Tibial artery (tissue), 4 donors: ENCODE results near the gene SLC15A4.

Experiments
- DNase-seq, 2 donors: peaks; one replicate each; pipeline ENCODE4 v3.0.0-alpha.2; 2019
- H3K27ac ChIP-seq, 2 donors: fragments of 200-600 bp; sonication (generic) in 1 of 2; 1 replicate in 1 of 2; 2 replicates in 1 of 2; pipeline ENCODE4 v1.5.1; 2018 to 2019; ENCODE audit warnings: mild to moderate bottlenecking in 1 of 2
- H3K27me3 ChIP-seq, 2 donors: fragments of 200-600 bp; sonication (generic) in 1 of 2; one replicate each; pipeline versions ENCODE4 v1.5.1 to v1.6.0; 2016 to 2019
- H3K36me3 ChIP-seq, 3 donors: fragments of 200-600 bp; sonication (generic) in 2 of 3; one replicate each; pipeline ENCODE4 v1.5.1; 2016 to 2019; ENCODE audit warnings: mild to moderate bottlenecking in 2 of 3
- H3K4me1 ChIP-seq, 4 donors: fragments of 200-600 bp; sonication (generic) in 2 of 4; 1 replicate in 3 of 4; 2 replicates in 1 of 4; pipeline ENCODE4 v1.5.1; 2016 to 2019
- H3K4me3 ChIP-seq, 2 donors: fragments of 200-600 bp; sonication (generic) in 1 of 2; 1 replicate in 1 of 2; 2 replicates in 1 of 2; pipeline ENCODE4 v1.5.1; 2018 to 2019; ENCODE audit warnings: mild to moderate bottlenecking in 2 of 2
- H3K9me3 ChIP-seq, 3 donors: fragments of 200-600 bp; sonication (generic) in 1 of 3; one replicate each; pipeline ENCODE4 v1.5.1; 2016 to 2019
- intact Hi-C: fragments of 100-400 bp; cut with DNase I; formaldehyde crosslinking; loops from one replicate; pipeline ENCODE4 v1.15.0; 2023; ENCODE audit warnings: low total_unique reads
- TF ChIP-seq, protein P1 (sequence below), 2 experiments: fragments of 200-600 bp in 1 of 2; fragments of 450-650 bp in 1 of 2; IDR thresholded peaks; one replicate each; pipeline ENCODE4 v1.5.1; 2017 to 2019; ENCODE audit warnings: antibody characterized with exemption in 2 of 2, mild to moderate bottlenecking in 1 of 2, moderate library complexity in 1 of 2

SLC15A4 gene

DNA sequence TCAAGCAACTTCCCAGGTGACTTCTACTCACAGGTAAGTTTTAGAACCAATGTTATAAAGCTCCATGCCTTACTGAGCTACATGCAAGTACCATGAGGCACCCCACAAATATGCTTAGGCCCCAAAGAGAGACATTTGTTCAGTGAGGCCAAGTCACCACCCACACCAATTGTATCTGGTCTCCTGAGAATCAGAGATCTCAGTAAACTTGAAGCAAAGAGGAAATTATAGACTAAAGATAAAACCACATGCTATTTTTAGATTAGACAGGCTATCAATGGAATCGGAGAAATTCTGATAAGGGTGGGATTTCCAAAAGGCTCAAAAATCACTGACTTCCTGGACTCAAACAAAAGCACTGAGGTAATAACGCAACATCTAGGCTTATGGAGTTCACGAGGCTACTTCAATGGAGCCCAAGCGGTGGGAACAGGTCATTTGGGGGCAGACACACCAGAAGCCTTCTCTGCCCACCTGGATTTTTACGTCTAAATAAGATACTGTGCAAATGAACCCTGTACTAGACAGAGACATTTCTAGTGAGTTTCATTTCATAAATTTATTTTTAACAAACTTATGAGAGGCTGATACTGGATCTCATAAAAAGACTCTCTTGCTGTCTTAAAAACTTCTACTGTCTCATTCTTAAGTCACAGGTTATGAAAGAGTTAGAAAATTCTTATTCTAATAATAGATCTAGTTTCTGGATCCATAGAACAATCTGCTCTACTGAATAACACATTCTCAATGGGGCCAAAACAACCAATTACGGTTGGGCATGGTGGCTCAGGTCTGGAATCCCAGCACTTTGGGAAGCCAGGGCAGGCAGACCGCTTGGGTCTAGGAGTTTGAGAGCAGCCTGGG, 7.7 kb downstream of the SLC15A4 start:
- DNase-seq, result no peak
- TF ChIP-seq, protein P1, sequence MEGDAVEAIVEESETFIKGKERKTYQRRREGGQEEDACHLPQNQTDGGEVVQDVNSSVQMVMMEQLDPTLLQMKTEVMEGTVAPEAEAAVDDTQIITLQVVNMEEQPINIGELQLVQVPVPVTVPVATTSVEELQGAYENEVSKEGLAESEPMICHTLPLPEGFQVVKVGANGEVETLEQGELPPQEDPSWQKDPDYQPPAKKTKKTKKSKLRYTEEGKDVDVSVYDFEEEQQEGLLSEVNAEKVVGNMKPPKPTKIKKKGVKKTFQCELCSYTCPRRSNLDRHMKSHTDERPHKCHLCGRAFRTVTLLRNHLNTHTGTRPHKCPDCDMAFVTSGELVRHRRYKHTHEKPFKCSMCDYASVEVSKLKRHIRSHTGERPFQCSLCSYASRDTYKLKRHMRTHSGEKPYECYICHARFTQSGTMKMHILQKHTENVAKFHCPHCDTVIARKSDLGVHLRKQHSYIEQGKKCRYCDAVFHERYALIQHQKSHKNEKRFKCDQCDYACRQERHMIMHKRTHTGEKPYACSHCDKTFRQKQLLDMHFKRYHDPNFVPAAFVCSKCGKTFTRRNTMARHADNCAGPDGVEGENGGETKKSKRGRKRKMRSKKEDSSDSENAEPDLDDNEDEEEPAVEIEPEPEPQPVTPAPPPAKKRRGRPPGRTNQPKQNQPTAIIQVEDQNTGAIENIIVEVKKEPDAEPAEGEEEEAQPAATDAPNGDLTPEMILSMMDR (IDR thresholded peaks at IDR 0.05), result no peak

DNA sequence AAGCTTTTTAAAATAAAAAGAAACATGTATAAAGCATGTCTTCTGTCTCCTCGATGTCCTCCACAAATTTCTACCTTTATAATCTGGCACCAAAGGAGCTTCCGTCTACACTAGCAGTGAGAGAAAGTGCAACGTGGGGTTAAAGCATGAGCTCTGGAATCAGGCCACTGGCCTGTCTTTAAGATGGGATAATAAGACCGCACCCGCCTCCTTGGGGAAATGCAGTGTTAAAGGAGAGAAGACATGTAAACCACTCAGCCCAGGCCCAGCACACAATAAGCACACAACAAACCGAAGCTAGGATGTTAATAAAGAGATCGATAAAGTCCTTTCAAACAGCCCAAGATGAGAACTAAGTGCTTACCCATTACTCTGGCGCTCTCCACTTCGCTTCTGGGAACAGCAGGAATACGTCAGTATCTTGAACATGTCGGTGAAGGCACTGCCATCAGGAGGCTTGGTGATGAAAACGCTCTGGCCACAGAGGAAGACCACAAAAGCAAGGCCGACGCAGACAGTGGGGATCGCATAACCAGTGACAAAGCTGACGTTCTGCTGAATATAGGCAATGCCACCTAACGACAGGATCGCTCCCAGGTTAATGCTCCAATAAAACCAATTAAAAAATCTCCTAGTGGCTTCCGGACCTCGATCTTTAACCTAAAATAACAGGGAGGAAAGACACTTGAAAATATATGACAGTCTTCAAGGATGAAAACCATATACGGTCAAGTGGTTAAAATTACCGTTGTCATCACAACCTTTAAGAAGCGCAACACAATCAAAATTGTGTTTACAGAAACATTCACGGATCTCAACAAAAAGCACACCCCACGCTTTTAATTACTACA, 9.1 kb downstream of the SLC15A4 start:
- peak in 1 of 2 donors; percentile 63 for DNase-seq
- peaks cover 0 to 75% (median 36%) of the 10 kb centered on the region in 4 donors for H3K4me1 ChIP-seq
- no peaks in the 10 kb centered on the region for H3K9me3 ChIP-seq
- no peak overlapping the region for H3K4me3 ChIP-seq
- intact Hi-C loops, result no loop called here
- TF ChIP-seq, protein P1 (IDR thresholded peaks at IDR 0.05), result no peak
- no peaks in the 10 kb centered on the region for H3K27me3 ChIP-seq
- H3K27ac ChIP-seq, result no peak overlapping the region
- H3K36me3 ChIP-seq, result peaks cover 0 to 18% (median 7%) of the 10 kb centered on the region in 3 donors

More for the DNA sequence above, 7.7 kb downstream of the SLC15A4 start:
- no peak overlapping the region for H3K4me3 ChIP-seq
- no peaks in the 10 kb centered on the region for H3K27me3 ChIP-seq
- H3K27ac ChIP-seq, result peak overlapping the region; percentile 81 to 87
- peaks cover 0 to 28% (median 7%) of the 10 kb centered on the region in 3 donors for H3K36me3 ChIP-seq
- H3K4me1 ChIP-seq, result peaks cover 0 to 67% (median 35%) of the 10 kb centered on the region in 4 donors
- intact Hi-C loops, result no loop called here
- H3K9me3 ChIP-seq, result no peaks in the 10 kb centered on the region

GRCh38 chr12:128813883-128814282, 9.9 kb downstream of the SLC15A4 start:
- no peaks in the 10 kb centered on the region for H3K9me3 ChIP-seq
- H3K27me3 ChIP-seq, result no peaks in the 10 kb centered on the region
- peaks cover 3 to 19% (median 8%) of the 10 kb centered on the region in 3 donors for H3K36me3 ChIP-seq
- H3K27ac ChIP-seq, result peak overlapping the region in 1 of 2 donors; percentile 17
- TF ChIP-seq, protein P1 (IDR thresholded peaks at IDR 0.05), result no peak
- H3K4me3 ChIP-seq, result no peak overlapping the region
- peaks cover 0 to 69% (median 33%) of the 10 kb centered on the region in 4 donors for H3K4me1 ChIP-seq
- intact Hi-C loops, result no loop called here
- DNase-seq, result no peak

DNA sequence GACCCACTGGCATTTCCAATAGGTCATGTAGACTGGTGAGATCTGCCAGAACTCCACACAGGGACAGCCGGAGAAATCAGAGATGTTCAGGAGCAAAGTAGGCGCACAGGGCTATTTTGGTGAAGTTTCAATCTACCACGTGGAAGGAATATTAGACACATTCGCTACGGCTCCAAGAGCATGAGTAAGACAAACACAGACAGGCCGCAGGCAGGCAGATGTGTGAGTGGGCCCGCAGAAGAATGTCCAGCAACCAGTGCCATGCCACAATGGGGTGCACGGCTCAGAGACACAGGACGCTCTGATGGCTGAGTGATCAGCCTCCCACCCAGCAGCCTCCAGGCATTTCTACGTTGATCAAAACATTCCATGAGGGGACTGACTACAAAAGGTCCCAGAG, 10.4 kb downstream of the SLC15A4 start:
- H3K36me3 ChIP-seq, result peaks cover 7 to 24% (median 13%) of the 10 kb centered on the region in 3 donors
- H3K4me1 ChIP-seq, result peaks cover 0 to 64% (median 29%) of the 10 kb centered on the region in 4 donors
- no peak overlapping the region for H3K4me3 ChIP-seq
- no peak for DNase-seq
- no peak overlapping the region for H3K27ac ChIP-seq
- TF ChIP-seq, protein P1 (IDR thresholded peaks at IDR 0.05), result no peak
- no peaks in the 10 kb centered on the region for H3K9me3 ChIP-seq
- intact Hi-C loops, result no loop called here
- no peaks in the 10 kb centered on the region for H3K27me3 ChIP-seq

DNA sequence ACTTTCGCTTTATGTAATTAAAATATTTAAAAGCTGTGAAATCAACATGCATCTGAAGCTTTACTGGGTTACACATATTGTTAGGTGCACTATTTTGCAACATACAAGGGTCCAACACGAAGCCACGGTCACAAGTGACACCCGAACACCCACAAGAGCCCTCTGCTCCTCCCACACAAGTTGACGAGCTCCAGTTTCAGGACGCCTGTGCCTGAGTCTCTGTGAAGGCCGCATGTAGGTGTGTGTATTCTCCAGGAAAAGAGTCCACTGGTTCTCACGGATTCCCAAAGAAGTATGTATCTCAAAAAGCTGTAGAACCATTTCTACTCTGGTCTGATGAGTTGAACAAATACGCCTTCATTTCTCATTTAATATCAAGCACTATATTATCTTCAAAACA, 12.0 kb downstream of the SLC15A4 start:
- no peaks in the 10 kb centered on the region for H3K27me3 ChIP-seq
- intact Hi-C loops, result no loop called here
- no peaks in the 10 kb centered on the region for H3K9me3 ChIP-seq
- TF ChIP-seq, protein P1 (IDR thresholded peaks at IDR 0.05), result no peak
- no peak overlapping the region for H3K4me3 ChIP-seq
- DNase-seq, result no peak
- H3K4me1 ChIP-seq, result peaks cover 0 to 48% (median 18%) of the 10 kb centered on the region in 4 donors
- no peak overlapping the region for H3K27ac ChIP-seq
- peaks cover 20 to 40% (median 24%) of the 10 kb centered on the region in 3 donors for H3K36me3 ChIP-seq
